ENCODE measurements around the gene AURKB. TPM values are rescaled to one million over a fixed set of nuclear protein-coding genes. Genes with fewer than 3 reads are reported as not detected.

The AURKB gene
- total and polyA plus RNA-seq, 2 of the 13 experiments (the other 11 are each of a cell fraction or from before 2014, with no cell fraction given) = 29.5 to 75.3 TPM

DNA sequence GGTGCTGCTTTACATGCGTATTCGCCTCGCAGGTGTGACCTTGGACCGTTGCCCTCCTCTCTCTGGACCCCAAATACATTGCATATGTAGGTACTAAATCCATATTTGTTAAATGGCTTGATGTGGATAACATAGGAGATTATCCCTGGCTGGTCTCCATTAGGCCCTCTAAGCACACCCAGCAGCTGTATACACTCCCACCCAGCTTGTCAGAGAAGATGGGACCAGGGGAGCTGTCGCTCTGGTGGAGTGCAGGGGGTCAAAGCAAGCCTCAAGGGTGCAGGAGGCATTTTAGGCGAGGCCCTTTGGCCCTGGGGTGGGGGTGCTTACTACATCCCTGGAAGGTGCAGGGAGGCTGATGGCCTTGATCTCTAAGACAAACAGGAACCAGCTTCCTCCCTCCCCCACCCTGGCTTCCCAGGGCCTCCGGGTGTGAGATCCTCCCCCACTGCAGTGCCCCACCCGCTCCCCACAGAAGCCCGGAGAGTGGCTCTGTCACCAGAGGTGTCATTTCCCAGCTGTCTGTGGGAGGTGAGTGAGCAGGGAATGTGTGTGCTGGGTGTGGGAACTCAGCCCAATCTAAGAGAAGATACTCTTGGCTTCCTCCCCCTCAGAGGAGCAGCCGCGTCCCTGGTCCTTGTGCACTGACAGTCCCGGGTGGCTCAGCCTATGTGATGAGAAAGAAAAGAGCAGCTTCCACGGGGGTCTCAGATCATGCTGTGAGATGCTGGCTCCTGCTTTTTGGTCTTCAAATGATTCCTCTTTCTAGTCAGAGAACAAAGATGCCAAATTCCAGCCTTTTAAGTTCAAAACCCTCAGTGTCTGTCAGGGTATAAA, 46.2 kb downstream of the AURKB start (continued):
- TF ChIP-seq, protein P1, sequence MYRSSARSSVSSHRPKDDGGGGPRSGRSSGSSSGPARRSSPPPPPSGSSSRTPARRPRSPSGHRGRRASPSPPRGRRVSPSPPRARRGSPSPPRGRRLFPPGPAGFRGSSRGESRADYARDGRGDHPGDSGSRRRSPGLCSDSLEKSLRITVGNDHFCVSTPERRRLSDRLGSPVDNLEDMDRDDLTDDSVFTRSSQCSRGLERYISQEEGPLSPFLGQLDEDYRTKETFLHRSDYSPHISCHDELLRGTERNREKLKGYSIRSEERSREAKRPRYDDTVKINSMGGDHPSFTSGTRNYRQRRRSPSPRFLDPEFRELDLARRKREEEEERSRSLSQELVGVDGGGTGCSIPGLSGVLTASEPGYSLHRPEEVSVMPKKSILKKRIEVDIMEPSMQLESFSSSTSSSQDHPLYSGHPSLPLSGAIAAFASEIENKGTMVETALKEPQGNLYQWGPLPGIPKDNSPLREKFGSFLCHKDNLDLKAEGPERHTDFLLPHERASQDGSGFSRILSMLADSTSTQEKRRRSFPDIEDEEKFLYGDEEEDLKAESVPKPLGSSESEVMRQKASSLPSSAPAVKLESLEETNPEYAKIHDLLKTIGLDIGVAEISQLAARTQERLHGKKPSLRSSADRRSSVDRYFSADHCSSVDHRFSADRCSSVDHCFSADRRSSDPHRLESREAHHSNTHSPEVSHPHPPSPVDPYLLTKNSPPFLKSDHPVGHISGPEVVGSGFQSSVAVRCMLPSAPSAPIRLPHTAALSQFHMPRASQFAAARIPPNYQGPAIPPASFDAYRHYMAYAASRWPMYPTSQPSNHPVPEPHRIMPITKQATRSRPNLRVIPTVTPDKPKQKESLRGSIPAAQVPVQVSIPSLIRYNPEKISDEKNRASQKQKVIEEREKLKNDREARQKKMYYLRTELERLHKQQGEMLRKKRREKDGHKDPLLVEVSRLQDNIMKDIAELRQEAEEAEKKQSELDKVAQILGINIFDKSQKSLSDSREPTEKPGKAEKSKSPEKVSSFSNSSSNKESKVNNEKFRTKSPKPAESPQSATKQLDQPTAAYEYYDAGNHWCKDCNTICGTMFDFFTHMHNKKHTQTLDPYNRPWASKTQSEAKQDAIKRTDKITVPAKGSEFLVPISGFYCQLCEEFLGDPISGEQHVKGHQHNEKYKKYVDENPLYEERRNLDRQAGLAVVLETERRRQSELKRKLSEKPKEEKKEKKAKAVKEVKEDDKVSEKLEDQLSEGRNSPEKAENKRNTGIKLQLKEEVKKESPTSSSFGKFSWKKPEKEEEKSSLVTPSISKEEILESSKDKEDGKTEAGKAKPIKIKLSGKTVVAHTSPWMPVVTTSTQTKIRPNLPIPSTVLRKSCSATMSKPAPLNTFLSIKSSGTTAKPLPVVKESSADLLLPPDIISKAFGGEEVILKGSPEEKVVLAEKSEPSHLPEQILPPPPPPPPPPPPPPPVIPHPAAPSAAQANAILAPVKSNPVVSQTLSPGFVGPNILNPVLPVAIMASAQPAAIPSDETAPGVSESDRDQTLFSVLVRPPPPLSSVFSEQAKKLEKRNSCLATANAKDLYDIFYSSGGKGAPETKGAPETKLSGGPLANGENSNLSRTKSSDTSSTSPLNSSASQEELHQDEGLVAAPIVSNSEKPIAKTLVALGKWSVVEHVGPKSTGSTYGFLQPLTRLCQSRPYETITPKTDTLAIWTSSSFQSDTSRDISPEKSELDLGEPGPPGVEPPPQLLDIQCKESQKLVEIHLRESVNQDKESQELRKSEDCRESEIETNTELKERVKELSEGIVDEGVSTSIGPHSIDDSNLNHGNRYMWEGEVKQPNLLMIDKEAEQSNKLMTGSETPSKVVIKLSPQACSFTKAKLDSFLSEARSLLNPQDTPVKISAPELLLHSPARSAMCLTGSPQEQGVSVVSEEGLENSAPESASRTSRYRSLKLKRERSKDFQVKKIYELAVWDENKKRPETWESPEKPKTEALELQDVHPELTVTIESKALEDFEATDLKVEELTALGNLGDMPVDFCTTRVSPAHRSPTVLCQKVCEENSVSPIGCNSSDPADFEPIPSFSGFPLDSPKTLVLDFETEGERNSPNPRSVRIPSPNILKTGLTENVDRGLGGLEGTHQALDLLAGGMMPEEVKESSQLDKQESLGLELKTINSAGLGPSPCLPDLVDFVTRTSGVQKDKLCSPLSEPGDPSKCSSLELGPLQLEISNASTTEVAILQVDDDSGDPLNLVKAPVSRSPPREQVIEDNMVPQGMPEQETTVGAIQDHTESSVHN (CRISPR knock-in tag; IDR thresholded peaks at IDR 0.05) = no peak
- TF ChIP-seq MED1 (CRISPR knock-in tag; IDR thresholded peaks at IDR 0.05) (0 out of 2 replicates have a peak, but pooled peaks have one; percentile 35), ZFP36L1 (CRISPR knock-in tag; IDR thresholded peaks at IDR 0.05) (no peak), NCOA5 (CRISPR knock-in tag; IDR thresholded peaks at IDR 0.05) (no peak), ZNF34 (CRISPR knock-in tag; IDR thresholded peaks at IDR 0.05; ENCODE audit: borderline replicate concordance) (no peak), TRIM24 (CRISPR knock-in tag; IDR thresholded peaks at IDR 0.05) (no peak), RARA (CRISPR knock-in tag; IDR thresholded peaks at IDR 0.05) (peak; percentile 58; the same call in 1 of the 2 replicates), TCF7L2 (IDR thresholded peaks at IDR 0.05; ENCODE audit: low read depth, low read length) (no peak), ADNP (CRISPR knock-in tag; IDR thresholded peaks at IDR 0.05) (no peak), DRAP1 (CRISPR knock-in tag; IDR thresholded peaks at IDR 0.05) (no peak), TOE1 (CRISPR knock-in tag; IDR thresholded peaks at IDR 0.05) (no peak), ZNF337 (CRISPR knock-in tag; IDR thresholded peaks at IDR 0.05; ENCODE audit: borderline replicate concordance, low read depth) (no peak), ZNF629 (CRISPR knock-in tag; conservative IDR thresholded peaks at IDR 0.05) (no peak), MED13 (CRISPR knock-in tag; IDR thresholded peaks at IDR 0.05) (no peak), TEAD3 (CRISPR knock-in tag; optimal IDR thresholded peaks at IDR 0.05; ENCODE audit: borderline replicate concordance) (peak; percentile 22), JDP2 (CRISPR knock-in tag; IDR thresholded peaks at IDR 0.05; ENCODE audit: borderline replicate concordance) (no peak; the same call in 1 of the 2 replicates), SIN3B (IDR thresholded peaks at IDR 0.05; ENCODE audit: low read length) (no peak), MAZ (IDR thresholded peaks at IDR 0.05; ENCODE audit: borderline replicate concordance, low read depth, low read length) (no peak), MAZ (CRISPR knock-in tag; IDR thresholded peaks at IDR 0.05; ENCODE audit: low read depth) (no peak; the same call in none of the 2 replicates), ZNF225 (CRISPR knock-in tag; IDR thresholded peaks at IDR 0.05) (no peak), NPAS2 (CRISPR knock-in tag; IDR thresholded peaks at IDR 0.05; ENCODE audit: borderline replicate concordance) (no peak)
- TF ChIP-seq, protein P2, sequence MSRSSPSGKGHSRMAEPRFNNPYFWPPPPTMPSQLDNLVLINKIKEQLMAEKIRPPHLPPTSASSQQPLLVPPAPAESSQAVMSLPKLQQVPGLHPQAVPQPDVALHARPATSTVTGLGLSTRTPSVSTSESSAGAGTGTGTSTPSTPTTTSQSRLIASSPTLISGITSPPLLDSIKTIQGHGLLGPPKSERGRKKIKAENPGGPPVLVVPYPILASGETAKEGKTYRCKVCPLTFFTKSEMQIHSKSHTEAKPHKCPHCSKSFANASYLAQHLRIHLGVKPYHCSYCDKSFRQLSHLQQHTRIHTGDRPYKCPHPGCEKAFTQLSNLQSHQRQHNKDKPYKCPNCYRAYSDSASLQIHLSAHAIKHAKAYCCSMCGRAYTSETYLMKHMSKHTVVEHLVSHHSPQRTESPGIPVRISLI (CRISPR knock-in tag; IDR thresholded peaks at IDR 0.05; ENCODE audit: borderline replicate concordance) = peak; percentile 59; the same call in 1 of the 2 replicates

All from HepG2 (cell line).